ENCODE data around the gene PREP.

GRCh38 chr6:105326833-105327770 lies 75.8 kb downstream of the PREP start:
- peak; percentile 36; the same call in 1 of the 2 replicates for TF ChIP-seq POLR2AphosphoS5 (IDR thresholded peaks at IDR 0.05; ENCODE audit: low read depth, low read length)
- no peak for TF ChIP-seq RFX5 (IDR thresholded peaks at IDR 0.05; ENCODE audit: low read length)
- no peak for TF ChIP-seq CTCF (IDR thresholded peaks at IDR 0.05)
- peak; percentile 67 for TF ChIP-seq TCF12 (IDR thresholded peaks at IDR 0.05)

Measured in SK-N-SH (cell line).